GM23248 (cell line): ENCODE measurements around the gene RASSF5.

Source experiments
- EZH2 ChIP-seq: fragments of 200-600 bp; sonication (generic); IDR thresholded peaks from 2 replicates; pipeline ENCODE4 v1.6.1; 2018; ENCODE audit warnings: antibody characterized with exemption, mild to moderate bottlenecking; ENCODE audit not compliant: insufficient read depth, poor library complexity, severe bottlenecking
- EZH2phosphoT487 ChIP-seq: fragments of 200-600 bp; sonication (generic); IDR thresholded peaks from 2 replicates; pipeline ENCODE4 v1.6.1; 2018; ENCODE audit warnings: antibody characterized with exemption, moderate library complexity, mild to moderate bottlenecking, low read depth; ENCODE audit not compliant: insufficient read depth

DNA sequence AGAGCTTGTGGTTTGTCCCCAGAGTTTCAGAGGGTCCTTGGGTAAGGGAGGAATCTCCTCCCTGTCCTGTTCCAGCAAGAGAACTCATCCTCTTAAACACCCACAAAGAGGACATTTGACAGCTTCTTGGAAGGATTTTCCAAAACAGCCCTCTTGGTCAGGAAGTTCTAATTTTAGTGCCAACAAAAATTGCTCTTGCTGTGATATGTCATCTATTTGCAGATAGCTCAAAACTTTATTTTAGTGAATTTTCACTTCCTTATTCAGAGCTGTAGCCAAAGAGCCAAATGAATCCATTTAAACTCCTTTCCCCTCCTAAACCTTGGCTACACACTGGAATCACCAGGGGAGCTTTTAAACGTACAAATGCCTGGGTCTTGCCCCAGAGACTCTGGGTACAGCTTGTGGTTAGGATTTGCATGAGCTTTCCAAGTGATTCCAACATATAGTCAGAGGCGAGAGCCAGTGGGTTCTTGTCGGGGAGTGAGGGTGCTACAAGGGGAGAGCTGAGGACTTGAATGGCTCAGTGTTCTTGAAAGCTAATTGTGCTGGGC, 11.8 kb upstream of the RASSF5 start:
- no peak for TF ChIP-seq EZH2
- TF ChIP-seq EZH2phosphoT487, result no peak
